ENCODE measurements around the gene MTUS2.

MTUS2 gene

DNA sequence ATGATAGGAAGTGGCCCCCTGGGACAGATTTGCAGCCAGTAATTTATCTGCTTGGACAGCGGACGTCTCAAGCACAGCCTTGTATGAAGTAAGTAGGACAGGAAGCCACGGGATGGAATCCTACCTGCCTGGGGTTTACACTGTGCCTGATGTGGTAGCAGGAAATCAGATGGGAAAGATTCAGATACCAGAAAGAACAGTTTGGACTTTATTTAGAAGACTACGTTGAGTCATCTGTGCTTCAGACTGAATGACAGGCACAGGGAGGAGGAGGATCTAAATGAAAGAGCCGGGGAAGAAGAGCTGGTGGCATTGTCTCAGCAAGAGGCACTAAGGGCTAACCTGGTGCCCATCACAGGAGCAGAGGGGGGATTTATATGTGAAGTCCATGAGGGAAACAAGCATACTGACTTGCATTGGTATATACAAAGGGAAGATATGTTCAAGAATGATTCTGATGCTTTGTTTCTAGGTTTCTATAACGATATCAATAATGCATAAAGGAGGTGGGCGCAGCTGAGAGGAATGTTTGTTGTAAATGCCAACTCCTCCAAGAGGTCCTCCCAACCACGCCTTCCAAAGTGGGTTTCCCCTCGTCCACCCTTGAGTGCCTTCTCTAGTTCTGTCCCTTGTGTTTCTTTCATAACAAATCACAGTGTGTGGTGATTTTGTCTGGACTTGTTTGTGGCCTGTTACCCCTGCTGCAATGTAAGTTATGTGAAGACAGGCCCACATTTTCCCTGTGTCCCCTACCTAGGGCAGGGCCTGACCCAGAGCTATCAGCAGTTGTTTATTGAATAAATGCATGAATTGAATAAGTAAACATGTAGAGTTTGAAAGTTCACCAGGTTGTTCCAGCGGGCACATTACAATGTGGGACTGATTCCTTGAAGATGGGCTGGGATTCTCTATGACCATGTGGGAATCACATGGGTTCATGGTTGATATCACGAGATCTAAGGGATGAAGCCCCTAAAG is 446.9 kb downstream of the MTUS2 start:
- CTCF ChIA-PET, result no interaction called here
- DNase-seq, result no peak
- Histone ChIP-seq H3K36me3 (ENCODE audit: control insufficient read depth in 4 of 4, insufficient read depth in 4 of 4, low read length in 3 of 4) (no peaks in the 10 kb centered on the region), H3K4me3 (ENCODE audit: control insufficient read depth in 1 of 7, extremely low read depth in 1 of 7, insufficient read depth in 4 of 7, low read depth in 2 of 7, low read length in 6 of 7) (no peak overlapping the region), H3K27ac (ENCODE audit: insufficient read depth in 1 of 2, low read depth in 1 of 2, low read length in 2 of 2, poor library complexity in 1 of 2, severe bottlenecking in 2 of 2) (no peak overlapping the region), H3K4me1 (ENCODE audit: control extremely low read depth in 1 of 4, control insufficient read depth in 4 of 4, insufficient read depth in 4 of 4, low read length in 3 of 4) (no peaks in the 10 kb centered on the region), H3K9me3 (ENCODE audit: control extremely low read depth in 1 of 5, control insufficient read depth in 4 of 5, insufficient read depth in 2 of 5, low read depth in 1 of 5, low read length in 4 of 5) (peaks cover 0 to 6% (median 0%) of the 10 kb centered on the region in 5 experiments), H3K27me3 (replicated peaks in 2 of 5; ENCODE audit: control insufficient read depth in 4 of 5, insufficient read depth in 5 of 5, low read length in 4 of 5) (peaks cover 0 to 4% (median 0%) of the 10 kb centered on the region in 5 experiments)
- POLR2A ChIA-PET, result no interaction called here
- 94% methylated on average over 8 of the region's 11 CpGs for WGBS (ENCODE audit: insufficient coverage)

DNA sequence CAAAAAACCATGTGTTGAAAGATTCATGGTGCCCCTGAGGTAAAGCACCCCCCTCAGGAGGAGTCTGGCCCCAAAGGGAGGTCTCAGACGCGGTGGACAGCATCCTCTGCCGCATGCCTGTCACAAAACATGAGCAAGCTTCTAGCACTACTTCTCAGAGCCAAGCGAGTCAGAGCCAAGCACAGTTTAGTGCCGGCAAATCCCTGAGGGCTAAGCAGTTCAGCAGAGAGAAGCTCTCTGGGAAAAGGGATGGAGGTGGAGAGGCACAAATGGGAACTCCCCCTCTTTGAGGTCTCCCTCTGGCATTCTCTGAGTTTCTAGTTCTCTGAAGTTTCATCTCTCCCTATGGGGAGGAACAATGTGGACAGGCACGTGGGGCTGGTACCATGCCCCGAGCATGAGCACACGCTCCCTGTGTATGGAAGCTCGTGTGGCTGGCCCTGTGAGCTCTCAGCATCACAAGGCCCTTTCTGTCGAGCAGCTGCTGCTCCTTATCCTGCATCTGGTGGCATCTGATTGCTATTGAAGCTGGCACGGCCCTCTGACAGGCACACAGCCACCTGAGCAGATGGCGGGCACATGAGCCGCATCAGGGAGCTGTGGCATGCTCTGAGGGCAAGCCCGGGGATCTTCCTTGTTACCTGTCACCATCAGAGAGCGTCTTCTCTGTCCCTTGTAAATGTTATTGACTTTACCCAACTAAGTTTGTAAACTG is 450.3 kb downstream of the MTUS2 start:
- ChIA-PET CTCF (no interaction called here), POLR2A (no interaction called here)
- Histone ChIP-seq H3K4me1 (ENCODE audit: control extremely low read depth in 1 of 4, control insufficient read depth in 4 of 4, insufficient read depth in 4 of 4, low read length in 3 of 4) (no peaks in the 10 kb centered on the region), H3K36me3 (ENCODE audit: control insufficient read depth in 4 of 4, insufficient read depth in 4 of 4, low read length in 3 of 4) (no peaks in the 10 kb centered on the region), H3K4me3 (ENCODE audit: control insufficient read depth in 1 of 7, extremely low read depth in 1 of 7, insufficient read depth in 4 of 7, low read depth in 2 of 7, low read length in 6 of 7) (no peak overlapping the region), H3K27ac (ENCODE audit: insufficient read depth in 1 of 2, low read depth in 1 of 2, low read length in 2 of 2, poor library complexity in 1 of 2, severe bottlenecking in 2 of 2) (no peak overlapping the region), H3K27me3 (replicated peaks in 2 of 5; ENCODE audit: control insufficient read depth in 4 of 5, insufficient read depth in 5 of 5, low read length in 4 of 5) (peaks cover 0 to 4% (median 0%) of the 10 kb centered on the region in 5 experiments), H3K9me3 (ENCODE audit: control extremely low read depth in 1 of 5, control insufficient read depth in 4 of 5, insufficient read depth in 2 of 5, low read depth in 1 of 5, low read length in 4 of 5) (no peaks in the 10 kb centered on the region)
- WGBS (ENCODE audit: insufficient coverage), result 89% methylated on average over 12 of the region's 15 CpGs
- DNase-seq, result no peak

DNA sequence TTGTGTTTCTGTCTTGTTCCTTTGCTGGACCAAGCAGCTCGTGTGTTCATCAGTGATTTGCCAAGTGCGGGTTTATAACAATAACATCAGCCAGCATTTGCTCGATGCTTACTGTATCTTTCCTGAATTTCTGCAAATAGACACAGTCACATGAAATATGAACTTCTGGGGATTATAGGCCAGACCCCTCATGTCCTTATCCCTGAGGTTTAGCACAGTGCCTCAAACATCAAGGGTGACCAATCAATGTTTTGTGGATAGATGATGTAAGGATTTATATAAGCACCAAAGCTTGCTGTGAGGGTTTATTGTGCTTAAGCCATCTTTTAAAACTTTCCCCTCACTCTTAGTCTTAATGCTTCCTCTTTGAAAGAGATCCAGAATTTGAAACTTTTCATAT is 451.5 kb downstream of the MTUS2 start:
- POLR2A ChIA-PET, result no interaction called here
- DNase-seq, result no peak
- Histone ChIP-seq H3K4me3 (ENCODE audit: control insufficient read depth in 1 of 7, extremely low read depth in 1 of 7, insufficient read depth in 4 of 7, low read depth in 2 of 7, low read length in 6 of 7) (no peak overlapping the region), H3K27ac (ENCODE audit: insufficient read depth in 1 of 2, low read depth in 1 of 2, low read length in 2 of 2, poor library complexity in 1 of 2, severe bottlenecking in 2 of 2) (no peak overlapping the region), H3K4me1 (ENCODE audit: control extremely low read depth in 1 of 4, control insufficient read depth in 4 of 4, insufficient read depth in 4 of 4, low read length in 3 of 4) (no peaks in the 10 kb centered on the region), H3K36me3 (ENCODE audit: control insufficient read depth in 4 of 4, insufficient read depth in 4 of 4, low read length in 3 of 4) (no peaks in the 10 kb centered on the region), H3K27me3 (replicated peaks in 2 of 5; ENCODE audit: control insufficient read depth in 4 of 5, insufficient read depth in 5 of 5, low read length in 4 of 5) (peaks cover 0 to 4% (median 0%) of the 10 kb centered on the region in 5 experiments), H3K9me3 (ENCODE audit: control extremely low read depth in 1 of 5, control insufficient read depth in 4 of 5, insufficient read depth in 2 of 5, low read depth in 1 of 5, low read length in 4 of 5) (peaks cover 0 to 2% (median 0%) of the 10 kb centered on the region in 5 experiments)
- CTCF ChIA-PET, result no interaction called here
- WGBS (ENCODE audit: insufficient coverage), result 70% methylated on average over 2 of the region's 3 CpGs

DNA sequence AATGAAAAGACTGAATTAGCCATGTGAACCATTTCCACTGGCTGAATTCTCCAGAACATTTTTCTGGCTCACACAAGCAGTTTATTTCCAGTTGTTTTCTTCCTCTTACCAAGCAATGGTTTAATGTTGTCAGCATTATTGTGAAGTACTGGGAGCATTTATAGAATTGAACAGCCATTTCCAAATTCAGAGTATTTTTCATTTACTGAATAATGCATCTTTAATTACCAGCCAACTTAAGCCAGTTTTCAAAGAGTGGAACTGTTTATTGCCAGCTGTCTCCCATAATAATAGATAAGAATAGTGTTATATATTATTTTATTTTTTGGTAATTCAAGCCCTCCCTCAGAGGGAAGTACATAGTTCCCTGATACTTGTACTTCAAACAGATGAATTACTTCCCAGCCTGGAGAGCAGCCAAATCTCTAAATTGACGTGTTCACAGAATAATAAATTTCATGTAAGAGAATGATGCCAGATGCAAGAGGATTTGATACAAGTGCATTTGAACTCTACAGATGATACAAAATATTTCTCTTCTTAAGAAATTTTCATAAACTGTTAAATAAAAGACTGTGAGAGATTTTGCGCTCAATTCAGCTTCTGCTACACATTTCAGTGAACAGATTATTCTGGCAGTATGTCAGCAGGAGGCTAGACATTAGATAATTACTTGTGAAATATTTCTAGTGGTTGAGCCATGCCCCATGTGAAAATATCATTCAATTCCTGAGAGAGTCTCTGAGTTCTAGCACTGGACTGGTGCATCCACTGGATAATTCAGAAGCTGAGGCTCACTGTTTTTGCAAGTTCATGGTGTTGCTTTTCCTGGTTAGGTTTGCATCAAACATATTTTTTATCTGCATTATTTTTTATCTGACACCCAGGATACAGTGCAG is 459.5 kb downstream of the MTUS2 start:
- H3K4me3 ChIP-seq (ENCODE audit: control insufficient read depth in 1 of 7, extremely low read depth in 1 of 7, insufficient read depth in 4 of 7, low read depth in 2 of 7, low read length in 6 of 7), result no peak overlapping the region
- DNase-seq, result no peak
- peaks cover 0 to 2% (median 0%) of the 10 kb centered on the region in 5 experiments for H3K9me3 ChIP-seq (ENCODE audit: control extremely low read depth in 1 of 5, control insufficient read depth in 4 of 5, insufficient read depth in 2 of 5, low read depth in 1 of 5, low read length in 4 of 5)
- ChIA-PET POLR2A (no interaction called here), CTCF (no interaction called here)
- WGBS (ENCODE audit: insufficient coverage), result no CpG with 5 or more reads among the region's 2 CpGs
- no peaks in the 10 kb centered on the region for H3K36me3 ChIP-seq (ENCODE audit: control insufficient read depth in 4 of 4, insufficient read depth in 4 of 4, low read length in 3 of 4)
- H3K27me3 ChIP-seq (replicated peaks in 2 of 5; ENCODE audit: control insufficient read depth in 4 of 5, insufficient read depth in 5 of 5, low read length in 4 of 5), result peaks cover 0 to 2% (median 0%) of the 10 kb centered on the region in 5 experiments
- H3K4me1 ChIP-seq (ENCODE audit: control extremely low read depth in 1 of 4, control insufficient read depth in 4 of 4, insufficient read depth in 4 of 4, low read length in 3 of 4), result no peaks in the 10 kb centered on the region
- H3K27ac ChIP-seq (ENCODE audit: insufficient read depth in 1 of 2, low read depth in 1 of 2, low read length in 2 of 2, poor library complexity in 1 of 2, severe bottlenecking in 2 of 2), result no peak overlapping the region

DNA sequence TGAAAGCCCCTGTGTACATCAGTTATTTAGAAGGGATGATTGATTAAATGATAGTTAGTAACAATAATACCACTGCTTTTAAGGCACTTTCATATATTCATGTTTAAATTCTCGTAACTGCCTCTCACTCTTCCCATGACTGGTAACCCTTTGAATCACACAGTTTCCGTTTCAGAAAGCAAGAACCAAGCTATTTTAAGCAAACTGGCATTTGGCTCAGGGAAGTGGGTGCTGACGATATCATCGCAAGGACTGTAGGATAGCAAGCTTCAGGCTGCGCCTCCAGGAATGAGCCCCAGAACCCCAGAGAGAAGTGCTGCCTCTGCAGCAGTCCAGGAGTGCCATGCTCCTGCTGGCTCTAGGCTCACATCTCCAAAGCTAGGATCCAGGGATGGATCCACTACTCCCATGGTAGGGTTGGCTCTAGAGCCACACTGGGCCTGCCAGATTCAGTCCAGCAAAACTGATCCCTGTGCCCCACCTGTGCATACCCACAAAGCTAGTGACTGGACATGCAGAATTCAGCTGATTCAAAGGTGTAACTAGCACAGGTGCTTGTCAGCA is 461.9 kb downstream of the MTUS2 start:
- DNase-seq, result no peak
- H3K9me3 ChIP-seq (ENCODE audit: control extremely low read depth in 1 of 5, control insufficient read depth in 4 of 5, insufficient read depth in 2 of 5, low read depth in 1 of 5, low read length in 4 of 5), result no peaks in the 10 kb centered on the region
- ChIA-PET CTCF (no interaction called here), POLR2A (no interaction called here)
- H3K4me3 ChIP-seq (ENCODE audit: control insufficient read depth in 1 of 7, extremely low read depth in 1 of 7, insufficient read depth in 4 of 7, low read depth in 2 of 7, low read length in 6 of 7), result no peak overlapping the region
- no peak overlapping the region for H3K27ac ChIP-seq (ENCODE audit: insufficient read depth in 1 of 2, low read depth in 1 of 2, low read length in 2 of 2, poor library complexity in 1 of 2, severe bottlenecking in 2 of 2)
- 86% methylated on average over 5 of the region's 5 CpGs for WGBS (ENCODE audit: insufficient coverage)
- H3K36me3 ChIP-seq (ENCODE audit: control insufficient read depth in 4 of 4, insufficient read depth in 4 of 4, low read length in 3 of 4), result no peaks in the 10 kb centered on the region
- H3K4me1 ChIP-seq (ENCODE audit: control extremely low read depth in 1 of 4, control insufficient read depth in 4 of 4, insufficient read depth in 4 of 4, low read length in 3 of 4), result no peaks in the 10 kb centered on the region
- peaks cover 0 to 2% (median 0%) of the 10 kb centered on the region in 5 experiments for H3K27me3 ChIP-seq (replicated peaks in 2 of 5; ENCODE audit: control insufficient read depth in 4 of 5, insufficient read depth in 5 of 5, low read length in 4 of 5)

DNA sequence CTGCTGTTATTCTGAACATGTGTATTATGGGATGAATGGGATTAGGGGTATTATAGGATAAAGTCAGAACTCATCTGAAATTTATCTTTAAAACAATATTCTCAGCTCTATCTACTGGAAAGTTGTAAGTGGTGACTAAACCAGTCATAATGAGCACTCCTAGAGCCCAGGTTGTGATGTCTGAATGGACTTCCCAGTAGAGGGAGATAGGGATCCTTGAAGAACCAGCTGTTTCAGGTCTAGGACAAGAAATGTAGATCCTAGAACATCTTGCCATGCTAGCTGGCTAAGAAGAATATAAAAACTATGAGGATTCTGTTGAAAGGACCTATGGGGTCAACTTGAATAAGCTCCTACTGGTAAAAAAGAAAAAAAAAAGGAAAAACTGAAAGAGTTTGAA is 464.6 kb downstream of the MTUS2 start:
- ChIA-PET POLR2A (no interaction called here), CTCF (no interaction called here)
- no peak overlapping the region for H3K27ac ChIP-seq (ENCODE audit: insufficient read depth in 1 of 2, low read depth in 1 of 2, low read length in 2 of 2, poor library complexity in 1 of 2, severe bottlenecking in 2 of 2)
- H3K36me3 ChIP-seq (ENCODE audit: control insufficient read depth in 4 of 4, insufficient read depth in 4 of 4, low read length in 3 of 4), result no peaks in the 10 kb centered on the region
- no peaks in the 10 kb centered on the region for H3K9me3 ChIP-seq (ENCODE audit: control extremely low read depth in 1 of 5, control insufficient read depth in 4 of 5, insufficient read depth in 2 of 5, low read depth in 1 of 5, low read length in 4 of 5)
- no peak for DNase-seq
- no peak overlapping the region for H3K4me3 ChIP-seq (ENCODE audit: control insufficient read depth in 1 of 7, extremely low read depth in 1 of 7, insufficient read depth in 4 of 7, low read depth in 2 of 7, low read length in 6 of 7)
- H3K4me1 ChIP-seq (ENCODE audit: control extremely low read depth in 1 of 4, control insufficient read depth in 4 of 4, insufficient read depth in 4 of 4, low read length in 3 of 4), result no peaks in the 10 kb centered on the region
- peaks cover 0 to 4% (median 0%) of the 10 kb centered on the region in 5 experiments for H3K27me3 ChIP-seq (replicated peaks in 2 of 5; ENCODE audit: control insufficient read depth in 4 of 5, insufficient read depth in 5 of 5, low read length in 4 of 5)

All from common myeloid progenitor, CD34-positive (primary cell).